Coronary artery (tissue), 2 donors: ENCODE results near the gene FNDC8.
A peak's percentile ranks its signal among the peaks of the same experiment; 100 is the strongest.
"Not testable (repeated sequence)": the region's sequence is repeated elsewhere in the genome, so short reads cannot be mapped to it uniquely, and the experiment has no call there.

ENCODE experiments used
- DNase-seq: peaks from one replicate; pipeline ENCODE4 v3.0.0-alpha.2; 2017; ENCODE audit warnings: low spot score
- H3K27ac ChIP-seq, 2 donors: fragments of 200-600 bp; sonication (generic); one replicate each; pipeline ENCODE4 v1.5.1; 2016 to 2019
- H3K4me3 ChIP-seq: fragments of 200-600 bp; sonication (generic); 2 replicates; pipeline ENCODE4 v1.5.1; 2016; ENCODE audit warnings: mild to moderate bottlenecking, moderate library complexity
- CTCF ChIP-seq: fragments of 200-600 bp; sonication (generic); IDR thresholded peaks from one replicate; pipeline ENCODE4 v1.5.1; 2019; ENCODE audit warnings: antibody characterized with exemption

The FNDC8 gene

GRCh38 chr17:35087731-35088355, 33.6 kb upstream of the FNDC8 start:
- Histone ChIP-seq H3K4me3 (peak overlapping the region; percentile 92), H3K27ac (peak overlapping the region; percentile 75 to 88)
- TF ChIP-seq CTCF, result no peak
- no peak for DNase-seq

GRCh38 chr17:35088356-35088880, 33.0 kb upstream of the FNDC8 start:
- peak overlapping the region; percentile 92 for H3K4me3 ChIP-seq
- DNase-seq, result peak; percentile 82
- TF ChIP-seq CTCF, result no peak
- peak overlapping the region; percentile 75 to 88 for H3K27ac ChIP-seq

GRCh38 chr17:35088881-35089585, 32.4 kb upstream of the FNDC8 start:
- H3K4me3 ChIP-seq, result peak overlapping the region; percentile 92
- peak overlapping the region; percentile 75 to 88 for H3K27ac ChIP-seq
- peak; percentile 90 for DNase-seq
- peak; percentile 85 for TF ChIP-seq CTCF

GRCh38 chr17:35089586-35090296, 31.7 kb upstream of the FNDC8 start:
- Histone ChIP-seq H3K27ac (peak overlapping the region; percentile 75 to 88), H3K4me3 (peak overlapping the region; percentile 92)
- TF ChIP-seq CTCF, result peak; percentile 22
- no peak for DNase-seq

GRCh38 chr17:35090707-35091106, 30.7 kb upstream of the FNDC8 start:
- not testable (repeated sequence) for H3K4me3 ChIP-seq, DNase-seq, H3K27ac ChIP-seq

GRCh38 chr17:35094902-35095301, 26.5 kb upstream of the FNDC8 start:
- no peak for TF ChIP-seq CTCF
- no peak overlapping the region for H3K27ac ChIP-seq
- no peak overlapping the region for H3K4me3 ChIP-seq
- no peak for DNase-seq

- Histone ChIP-seq H3K4me3 (no peak overlapping the region), H3K27ac (no peak overlapping the region)
- DNase-seq, result no peak
- no peak for TF ChIP-seq CTCF
Observed at GRCh38 chr17:35095741-35096140, 25.7 kb upstream of the FNDC8 start.
